PC-9 (cell line): ENCODE results near the gene NR2F1-AS1. TPM values are rescaled to one million over a fixed set of nuclear protein-coding genes. Genes with fewer than 3 reads are reported as not detected.
A peak's percentile ranks its signal among the peaks of the same experiment; 100 is the strongest.

ENCODE experiments used
- BruUV-seq: library from RNA; stranded (reverse); fragments of 400-500 nt; replicated peaks from 2 replicates; lab custom pipeline; 2021; lab: Mats Ljungman, UMichigan
- CTCF ChIA-PET: fragments of 300-600 bp; sonication (Branson Sonifier 250); formaldehyde crosslinking; loops from one replicate; lab custom pipeline; 2022; ENCODE audit warnings: antibody characterized with exemption; lab: Charles Lee
- POLR2A ChIA-PET: fragments of 300-600 bp; sonication (Branson Sonifier 250); formaldehyde crosslinking; loops from one replicate; lab custom pipeline; 2022; ENCODE audit warnings: antibody characterized with exemption; ENCODE audit not compliant: unreplicated experiment; lab: Charles Lee
- DNase-seq, 2 experiments: peaks; one replicate each; pipeline versions ENCODE4 v3.0.0 to v3.0.0-alpha.2; 2015 to 2022; ENCODE audit warnings: mixed read lengths in 1 of 2
- H2AFZ ChIP-seq: fragments of 200-600 bp; sonication (generic); 2 replicates; pipeline ENCODE4 v1.8.1; 2017; ENCODE audit warnings: antibody characterized with exemption
- H3F3A ChIP-seq: fragments of 200-600 bp; sonication (generic); 2 replicates; pipeline ENCODE4 v1.8.1; 2017; ENCODE audit warnings: antibody characterized with exemption, mild to moderate bottlenecking, low read depth; ENCODE audit not compliant: insufficient read depth
- H3K27ac ChIP-seq: fragments of 200-600 bp; sonication (generic); 2 replicates; pipeline ENCODE4 v1.6.1; 2016; ENCODE audit warnings: mixed run types
- H3K27me3 ChIP-seq: fragments of 200-600 bp; sonication (generic); 2 replicates; pipeline ENCODE4 v1.6.1; 2016; ENCODE audit warnings: low read depth, mixed run types; ENCODE audit not compliant: insufficient read depth
- H3K36me3 ChIP-seq: fragments of 200-600 bp; sonication (generic); 2 replicates; pipeline ENCODE4 v1.6.1; 2016; ENCODE audit warnings: low read depth, mixed run types
- H3K4me1 ChIP-seq: fragments of 200-600 bp; sonication (generic); replicated peaks from 2 replicates; pipeline ENCODE4 v1.6.1; 2016; ENCODE audit warnings: mixed run types; ENCODE audit not compliant: insufficient read depth
- H3K4me2 ChIP-seq: fragments of 200-600 bp; sonication (generic); 2 replicates; pipeline ENCODE4 v1.6.1; 2017; ENCODE audit warnings: mixed run types
- H3K4me3 ChIP-seq: fragments of 200-600 bp; sonication (generic); 2 replicates; pipeline ENCODE4 v1.6.1; 2016; ENCODE audit warnings: mixed run types
- H3K79me2 ChIP-seq: fragments of 200-600 bp; sonication (generic); 2 replicates; pipeline ENCODE4 v1.6.1; 2017; ENCODE audit warnings: low read depth, mixed run types
- H3K9me2 ChIP-seq: fragments of 200-600 bp; sonication (generic); 2 replicates; pipeline ENCODE4 v1.8.1; 2017; ENCODE audit warnings: mild to moderate bottlenecking; ENCODE audit not compliant: insufficient read depth
- H3K9me3 ChIP-seq: fragments of 200-600 bp; sonication (generic); 2 replicates; pipeline ENCODE4 v1.8.1; 2016; ENCODE audit warnings: low read depth; ENCODE audit not compliant: insufficient read depth
- H4K20me1 ChIP-seq: fragments of 200-600 bp; sonication (generic); 2 replicates; pipeline ENCODE4 v1.8.1; 2017; ENCODE audit not compliant: insufficient read depth
- CTCF ChIP-seq: fragments of 200-600 bp; sonication (generic); conservative IDR thresholded peaks from 2 replicates; pipeline ENCODE4 v1.6.1; 2017; ENCODE audit warnings: mixed run types, antibody characterized with exemption, mild to moderate bottlenecking, moderate library complexity
- EZH2 ChIP-seq: fragments of 200-600 bp; sonication (generic); IDR thresholded peaks from 2 replicates; pipeline ENCODE4 v1.8.0; 2017; ENCODE audit warnings: antibody characterized with exemption, low read depth
- intact Hi-C: fragments of 100-400 bp; cut with micrococcal nuclease; formaldehyde crosslinking; loops from one replicate; pipeline ENCODE4 v1.10.0; 2022; ENCODE audit not compliant: unreplicated experiment
- total RNA-seq: library from RNA; stranded (reverse); gene quantifications from 2 replicates; pipeline ENCODE4 v1.2.3, GENCODE V29; 2021

The NR2F1-AS1 gene
- total RNA-seq, 1 experiment from 2014 or later, result 6.0 TPM

GRCh38 chr5:93616538-93617174 lies 35.6 kb upstream of the NR2F1-AS1 start:
- H4K20me1 ChIP-seq, result no peaks in the 10 kb centered on the region
- H3K4me1 ChIP-seq, result peaks cover 8% of the 10 kb centered on the region
- no peaks in the 10 kb centered on the region for H3K9me2 ChIP-seq
- no peaks in the 10 kb centered on the region for H3K79me2 ChIP-seq
- no TSS peak for BruUV-seq
- H3K4me3 ChIP-seq, result no peak overlapping the region
- POLR2A ChIA-PET, result no interaction called here
- intact Hi-C loops, result loop anchor here (10.0 kb wide), 1 partner anchor 58 kb away; no protein-coding TSS in a partner anchor
- no peak for DNase-seq
- CTCF ChIA-PET, result no interaction called here
- no peaks in the 10 kb centered on the region for H3K9me3 ChIP-seq
- no peak for TF ChIP-seq CTCF
- TF ChIP-seq EZH2, result no peak
- no peak overlapping the region for H3K27ac ChIP-seq
- no peaks in the 10 kb centered on the region for H3K36me3 ChIP-seq
- 0 out of 2 replicates have a peak, but pooled peaks cover 2% of the 10 kb centered on the region for H3F3A ChIP-seq
- H3K27me3 ChIP-seq, result no peaks in the 10 kb centered on the region
- no peak overlapping the region for H2AFZ ChIP-seq
- no peak overlapping the region for H3K4me2 ChIP-seq

GRCh38 chr5:93612855-93613243 lies 31.8 kb upstream of the NR2F1-AS1 start:
- Histone ChIP-seq H3K36me3 (no peaks in the 10 kb centered on the region), H4K20me1 (no peaks in the 10 kb centered on the region), H3K4me3 (no peak overlapping the region), H2AFZ (no peak overlapping the region), H3K79me2 (no peaks in the 10 kb centered on the region), H3K4me2 (no peak overlapping the region), H3F3A (0 out of 2 replicates have a peak, but pooled peaks cover 6% of the 10 kb centered on the region), H3K27me3 (no peaks in the 10 kb centered on the region), H3K27ac (no peak overlapping the region), H3K4me1 (peaks cover 5% of the 10 kb centered on the region; the same call in 1 of the 2 replicates), H3K9me3 (no peaks in the 10 kb centered on the region), H3K9me2 (no peaks in the 10 kb centered on the region)
- CTCF ChIA-PET, result interaction anchor here (0.6 to 1.0 kb wide), 2 partner anchors 9 to 189 kb away, joined by 3 to 5 read pairs; no protein-coding TSS in a partner anchor
- POLR2A ChIA-PET, result no interaction called here
- BruUV-seq, result no TSS peak
- intact Hi-C loops, result loop anchor here (10.0 kb wide), 1 partner anchor 62 kb away; no protein-coding TSS in a partner anchor
- TF ChIP-seq EZH2, result no peak
- TF ChIP-seq CTCF, result no peak
- DNase-seq, result no peak

GRCh38 chr5:93611976-93612854 lies 31.2 kb upstream of the NR2F1-AS1 start:
- H3K9me3 ChIP-seq, result no peaks in the 10 kb centered on the region
- no peaks in the 10 kb centered on the region for H3K27me3 ChIP-seq
- no peaks in the 10 kb centered on the region for H3K36me3 ChIP-seq
- no peaks in the 10 kb centered on the region for H4K20me1 ChIP-seq
- H3K4me3 ChIP-seq, result no peak overlapping the region
- peaks cover 11% of the 10 kb centered on the region for H3K4me1 ChIP-seq
- intact Hi-C loops, result loop anchor here (10.0 kb wide), 1 partner anchor 63 kb away; no protein-coding TSS in a partner anchor
- ChIA-PET POLR2A (no interaction called here), CTCF (interaction anchor here (0.6 to 1.0 kb wide), 2 partner anchors 9 to 189 kb away, joined by 3 to 5 read pairs; no protein-coding TSS in a partner anchor)
- no peak overlapping the region for H2AFZ ChIP-seq
- no peak overlapping the region for H3K4me2 ChIP-seq
- no peaks in the 10 kb centered on the region for H3K9me2 ChIP-seq
- no TSS peak for BruUV-seq
- H3K79me2 ChIP-seq, result no peaks in the 10 kb centered on the region
- peaks cover 9% of the 10 kb centered on the region; the same call in 1 of the 2 replicates for H3F3A ChIP-seq
- TF ChIP-seq CTCF, result no peak
- TF ChIP-seq EZH2, result no peak
- DNase-seq, result peak in 1 of 2 experiments; percentile 13
- no peak overlapping the region for H3K27ac ChIP-seq
